Left colon (tissue), 2 donors: ENCODE results near the gene PRDM11. TPM values are rescaled to one million over a fixed set of nuclear protein-coding genes. Genes with fewer than 3 reads are reported as not detected.
A peak's percentile ranks its signal among the peaks of the same experiment; 100 is the strongest.

Experiments used
- ATAC-seq: fragments of 200-7000 bp; cut with Tn5 transposase; one replicate; pipeline ENCODE4 v1.9.1; 2020; ENCODE audit warnings: mild to moderate bottlenecking, moderate library complexity
- DNase-seq, 2 donors: peaks; one replicate each; pipeline ENCODE4 v3.0.0-alpha.2; 2020
- intact Hi-C, 2 donors: fragments of 100-400 bp; cut with DNase I in 1 of 2; cut with micrococcal nuclease in 1 of 2; formaldehyde crosslinking; loops; one replicate each; pipeline versions ENCODE4 v1.11.2 to v1.14.0; 2022; cut with DNase I, micrococcal nuclease
- total RNA-seq, 2 donors: library from RNA; stranded (reverse); fragmentation: NEBNext Ultra II Directional; extraction: Animal tissue kit (Norgen Biotek cat#: 25700); gene quantifications; one replicate each; pipeline ENCODE4 v1.2.1, GENCODE V29; 2021
- donor health status: DM: no; HTN: no; CAD: no.
- donor health status: DM: yes; HTN: yes; CAD: no.

PRDM11 gene
- total RNA-seq, 2 donors from 2014 or later = 6.6 to 9.7 TPM

- ATAC-seq (no peak), DNase-seq (no peak)
Measured at GRCh38 chr11:45155058-45155551, 8.7 kb downstream of the PRDM11 start.

DNA sequence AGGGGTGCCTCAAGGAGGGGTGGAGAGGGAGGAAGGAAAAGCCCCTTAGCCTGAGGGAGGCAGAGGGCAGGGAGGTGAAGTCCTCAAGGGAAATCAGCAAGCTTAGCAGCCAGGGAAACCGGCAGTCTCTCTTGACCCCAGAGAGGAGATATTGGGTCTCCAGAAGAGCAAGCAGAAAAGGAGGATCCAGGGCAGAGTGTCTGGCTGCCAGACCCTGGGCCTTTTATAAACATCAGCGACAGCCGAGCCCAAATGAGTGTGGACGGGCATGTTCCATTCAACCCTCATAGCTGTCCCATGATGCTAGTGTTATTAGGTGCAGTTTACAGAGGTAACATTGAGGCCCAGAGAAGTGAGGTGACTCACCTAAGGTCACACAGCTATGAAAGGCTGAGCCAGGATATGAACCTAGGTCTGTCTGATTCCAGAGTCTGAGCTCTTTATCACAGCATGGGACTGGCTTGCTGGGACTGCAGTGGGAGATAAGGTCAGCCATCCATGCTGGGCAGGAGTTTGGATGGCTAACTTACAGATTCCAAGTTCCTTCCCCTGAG is 9.3 kb downstream of the PRDM11 start:
- ATAC-seq = no peak
- no peak for DNase-seq
- intact Hi-C loops = no loop called here

More at GRCh38 chr11:45155058-45155551, 8.7 kb downstream of the PRDM11 start:
- intact Hi-C loops = no loop called here

- intact Hi-C loops = no loop called here
- no peak for ATAC-seq
- no peak for DNase-seq
Measured at GRCh38 chr11:45156201-45156600, 9.8 kb downstream of the PRDM11 start.

DNA sequence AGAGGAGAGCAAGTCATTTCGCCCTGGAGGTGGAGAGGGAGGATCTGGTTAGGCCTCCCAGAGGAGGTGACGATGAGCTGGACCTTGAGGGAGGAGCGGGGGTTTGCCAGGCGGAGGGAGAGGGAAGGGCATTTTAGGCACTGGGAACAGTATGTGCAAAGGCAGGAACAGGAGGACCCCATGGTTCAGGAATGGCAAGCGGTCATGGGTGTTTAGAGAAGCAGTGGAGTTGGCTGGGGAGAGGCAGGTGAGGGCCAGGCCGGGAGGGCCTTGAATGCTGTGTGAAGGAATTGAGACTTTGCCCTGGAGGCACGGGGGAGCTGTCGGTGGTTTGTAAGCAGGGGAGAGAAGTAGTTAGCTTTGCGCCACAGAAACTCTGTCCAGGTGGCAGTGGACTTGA is 10.3 kb downstream of the PRDM11 start:
- ATAC-seq = no peak
- no peak for DNase-seq
- intact Hi-C loops = no loop called here

GRCh38 chr11:45157247-45158209 is 11.1 kb downstream of the PRDM11 start:
- intact Hi-C loops = no loop called here
- ATAC-seq (no peak), DNase-seq (no peak)

DNA sequence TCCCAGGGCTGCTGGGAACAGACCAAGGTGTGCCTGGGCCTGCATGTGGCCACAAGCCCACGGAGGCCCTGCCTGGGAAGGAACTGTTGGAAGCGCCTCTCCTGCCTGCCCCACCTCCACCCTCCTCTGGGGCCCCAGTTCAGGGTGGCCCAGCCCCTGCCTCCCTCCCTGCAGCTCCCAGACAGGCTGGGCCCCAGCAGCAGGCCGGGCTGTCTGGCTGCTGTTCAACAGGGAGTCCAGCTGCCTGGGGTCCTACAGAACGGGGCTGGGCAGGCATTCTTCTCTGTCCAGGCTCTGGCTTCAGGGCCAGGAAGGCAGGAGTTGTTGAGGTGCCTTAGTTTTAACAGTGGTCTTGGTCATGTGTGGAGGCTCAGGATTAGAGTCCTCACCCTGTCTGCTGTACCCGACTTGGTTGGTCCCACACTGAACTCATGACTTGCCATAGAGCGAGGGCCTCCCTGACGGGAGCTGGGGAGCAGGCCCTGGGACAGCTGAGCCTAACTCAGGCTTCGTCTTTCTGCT is 11.8 kb downstream of the PRDM11 start:
- ATAC-seq (peak; percentile 77), DNase-seq (no peak)
- intact Hi-C loops = no loop called here

- intact Hi-C loops = no loop called here
- ATAC-seq (no peak), DNase-seq (no peak)
Measured at GRCh38 chr11:45158891-45159605, 12.6 kb downstream of the PRDM11 start.

GRCh38 chr11:45159781-45160365 is 13.4 kb downstream of the PRDM11 start:
- ATAC-seq (no peak), DNase-seq (no peak)
- intact Hi-C loops = no loop called here

- intact Hi-C loops = no loop called here
- DNase-seq = no peak
- ATAC-seq = no peak
Measured at GRCh38 chr11:45161252-45162063, 15.0 kb downstream of the PRDM11 start.

GRCh38 chr11:45162064-45162375 is 15.6 kb downstream of the PRDM11 start:
- intact Hi-C loops = no loop called here
- no peak for DNase-seq
- ATAC-seq = no peak

DNA sequence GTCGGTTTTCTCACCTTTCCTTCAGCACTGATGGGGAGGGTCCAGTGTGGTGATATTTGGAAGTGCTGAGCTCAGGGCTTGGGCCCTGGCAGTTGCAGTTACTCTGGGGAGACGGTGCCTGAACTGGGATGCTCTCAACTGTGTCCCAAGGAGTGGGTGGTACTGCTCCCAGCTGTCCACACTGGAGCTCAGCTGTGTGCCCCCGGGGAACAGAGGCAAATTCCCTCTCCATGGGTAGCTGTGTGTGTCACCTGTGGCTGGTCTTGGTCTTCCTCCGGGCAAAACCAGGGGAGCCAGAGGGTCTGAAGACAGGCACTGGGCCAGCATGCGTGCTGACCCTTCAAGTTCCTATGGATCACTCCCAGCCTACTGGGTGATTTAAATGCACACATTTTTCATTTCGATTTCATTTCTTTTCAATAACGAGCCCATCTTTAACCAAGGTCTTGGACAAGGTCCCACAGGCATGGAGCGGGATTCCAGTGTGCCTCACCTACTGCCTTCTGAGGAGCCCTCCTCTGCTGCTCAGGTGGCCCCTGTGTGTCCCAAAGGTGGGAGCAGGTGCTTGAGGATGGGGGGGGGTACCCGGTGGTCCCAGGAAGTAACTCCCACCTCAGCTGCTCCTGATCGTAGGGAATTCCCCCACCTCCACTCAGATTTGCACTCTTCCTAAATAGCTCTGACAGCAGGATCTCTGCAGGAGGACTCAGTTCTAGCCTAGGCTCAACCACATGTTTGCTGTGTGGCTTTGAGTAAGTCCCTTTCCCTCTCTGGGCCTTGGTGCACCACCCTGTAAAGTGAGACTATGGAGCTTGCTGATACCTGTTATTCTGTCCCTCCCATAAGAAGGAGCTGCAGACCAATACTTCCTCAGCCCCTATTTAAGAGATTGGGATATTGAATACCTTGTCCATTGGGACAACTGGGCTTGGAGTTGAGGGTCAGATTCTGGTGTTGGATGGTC is 16.8 kb downstream of the PRDM11 start:
- intact Hi-C loops = no loop called here
- ATAC-seq (no peak), DNase-seq (no peak)

DNA sequence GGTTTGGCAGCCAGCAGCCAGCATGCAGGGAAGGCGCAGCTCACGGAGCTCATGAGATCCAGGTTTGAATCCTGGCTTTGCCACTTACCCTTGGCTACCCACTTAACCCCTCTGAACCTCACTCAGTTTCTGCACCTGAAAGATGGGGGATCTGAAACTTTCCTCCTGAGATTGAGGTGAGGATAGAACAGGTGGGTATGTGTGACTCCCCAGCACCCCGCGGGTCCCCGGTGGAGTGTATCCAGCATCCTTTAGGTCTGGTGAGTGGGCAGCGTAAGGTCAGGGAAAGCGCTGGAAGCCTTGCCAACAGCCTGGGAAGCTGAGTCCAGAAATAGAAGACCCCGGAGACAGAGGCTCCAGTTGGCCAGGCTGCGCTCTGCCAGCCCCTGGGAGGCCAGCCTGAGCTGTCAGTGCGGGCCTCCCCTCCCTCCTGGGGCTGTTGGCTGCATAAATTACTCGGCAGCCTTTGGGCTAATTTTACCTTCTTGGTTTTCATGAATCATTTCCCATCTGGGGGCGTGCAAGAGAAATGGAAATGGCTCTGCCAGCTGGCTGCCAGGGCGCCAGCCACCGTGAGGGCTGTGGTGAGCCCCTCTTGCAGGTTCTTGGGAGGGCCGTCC is 17.6 kb downstream of the PRDM11 start:
- ATAC-seq (no peak), DNase-seq (no peak)
- intact Hi-C loops = no loop called here

DNA sequence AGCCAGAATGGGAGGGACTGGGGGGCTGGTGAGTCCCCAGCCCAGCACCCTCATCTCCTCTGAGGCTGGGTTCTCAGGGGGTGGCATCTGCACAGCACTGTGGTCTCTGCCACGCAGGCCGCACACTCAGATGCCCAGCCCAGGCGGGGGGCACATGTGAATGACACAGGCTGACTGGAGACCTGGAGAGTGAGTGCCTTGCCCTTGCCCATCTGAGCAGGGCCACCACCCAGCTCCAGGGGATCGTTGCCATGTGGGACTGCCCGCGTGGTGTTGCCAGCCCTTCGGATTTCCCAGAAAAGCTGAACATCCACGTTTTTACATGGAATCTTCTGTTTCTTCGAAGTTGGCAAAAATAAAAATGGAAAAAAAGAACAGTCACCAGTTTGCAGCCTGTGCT is 18.9 kb downstream of the PRDM11 start:
- ATAC-seq (no peak), DNase-seq (no peak)
- intact Hi-C loops = no loop called here

- intact Hi-C loops = no loop called here
- ATAC-seq (no peak), DNase-seq (no peak)
Measured at GRCh38 chr11:45165806-45166603, 19.6 kb downstream of the PRDM11 start.

DNA sequence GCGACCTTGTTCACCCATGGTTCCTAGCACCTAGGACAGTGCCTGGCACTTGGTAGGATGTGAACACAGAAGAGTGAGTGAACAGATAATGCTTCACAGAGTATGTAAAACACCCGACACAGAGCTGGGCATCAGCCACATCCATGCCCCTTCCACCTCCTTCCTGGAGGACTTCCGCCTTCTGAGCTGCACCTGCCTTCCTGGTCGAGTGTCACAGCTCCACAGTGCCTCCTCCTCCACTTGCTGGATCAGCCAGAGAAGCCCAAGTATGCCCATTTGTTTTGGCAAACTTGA is 20.1 kb downstream of the PRDM11 start:
- ATAC-seq (peak; percentile 77), DNase-seq (no peak)
- intact Hi-C loops = no loop called here

DNA sequence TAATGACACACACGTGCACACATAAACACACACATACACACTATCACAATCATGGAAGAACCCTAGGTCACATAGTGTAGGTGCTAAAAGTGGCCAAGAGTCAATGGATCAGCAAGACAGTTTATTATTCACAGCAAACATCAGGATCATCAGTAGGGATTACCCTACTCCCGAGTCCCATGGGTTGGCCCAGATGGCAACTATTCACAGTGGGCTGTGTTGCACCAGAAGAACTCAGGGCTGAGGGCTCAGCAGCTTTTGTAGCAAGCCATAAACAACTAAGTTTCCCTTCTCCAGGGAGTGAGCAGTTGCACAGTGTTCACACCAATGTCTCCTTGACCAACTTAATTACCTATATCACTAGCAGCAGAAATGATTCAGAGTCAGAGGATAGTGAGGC is 20.8 kb downstream of the PRDM11 start:
- DNase-seq = no peak
- no peak for ATAC-seq
- intact Hi-C loops = no loop called here
